Measurements from ENCODE around the gene KCNJ10.
"Not testable (repeated sequence)": the region's sequence is repeated elsewhere in the genome, so short reads cannot be mapped to it uniquely, and the experiment has no call there.

The KCNJ10 gene

GRCh38 chr1:160062230-160062532, 7.8 kb downstream of the KCNJ10 start:
- no peak for FAIRE-seq
- DNase-seq (ENCODE audit: low spot score): no peak

GRCh38 chr1:160061369-160062229, 8.4 kb downstream of the KCNJ10 start:
- DNase-seq (ENCODE audit: low spot score): no peak
- FAIRE-seq: no peak

GRCh38 chr1:160058087-160058486, 11.9 kb downstream of the KCNJ10 start:
- FAIRE-seq: no peak

GRCh38 chr1:160056648-160057169, 13.3 kb downstream of the KCNJ10 start:
- no peak for FAIRE-seq

More at GRCh38 chr1:160058087-160058486, 11.9 kb downstream of the KCNJ10 start:
- no peak for DNase-seq (ENCODE audit: low spot score)

GRCh38 chr1:160053548-160054365, 16.2 kb downstream of the KCNJ10 start:
- DNase-seq (ENCODE audit: low spot score): no peak
- FAIRE-seq: no peak

More at GRCh38 chr1:160056648-160057169, 13.3 kb downstream of the KCNJ10 start:
- no peak for DNase-seq (ENCODE audit: low spot score)

GRCh38 chr1:160052936-160053335, 17.0 kb downstream of the KCNJ10 start:
- no peak for DNase-seq (ENCODE audit: low spot score)
- FAIRE-seq: no peak

GRCh38 chr1:160050619-160051018, 19.3 kb downstream of the KCNJ10 start:
- DNase-seq (ENCODE audit: low spot score): no peak
- no peak for FAIRE-seq

GRCh38 chr1:160050182-160050581, 19.8 kb downstream of the KCNJ10 start:
- FAIRE-seq; DNase-seq (ENCODE audit: low spot score): not testable (repeated sequence)

- FAIRE-seq: no peak
- DNase-seq (ENCODE audit: low spot score): no peak
Observed at GRCh38 chr1:160049101-160049500, 20.9 kb downstream of the KCNJ10 start.

- DNase-seq (ENCODE audit: low spot score) (no peak), FAIRE-seq (no peak)
Observed at GRCh38 chr1:160048335-160048734, 21.6 kb downstream of the KCNJ10 start.

- no peak for DNase-seq (ENCODE audit: low spot score)
Observed at GRCh38 chr1:160047111-160047991, 22.6 kb downstream of the KCNJ10 start.

GRCh38 chr1:160046494-160047110, 23.4 kb downstream of the KCNJ10 start:
- DNase-seq (ENCODE audit: low spot score): no peak

More at GRCh38 chr1:160047111-160047991, 22.6 kb downstream of the KCNJ10 start:
- no peak for FAIRE-seq

GRCh38 chr1:160045653-160046052, 24.3 kb downstream of the KCNJ10 start:
- DNase-seq (ENCODE audit: low spot score) (no peak), FAIRE-seq (no peak)

More at GRCh38 chr1:160046494-160047110, 23.4 kb downstream of the KCNJ10 start:
- no peak for FAIRE-seq

GRCh38 chr1:160043543-160043942, 26.4 kb downstream of the KCNJ10 start:
- FAIRE-seq (no peak), DNase-seq (ENCODE audit: low spot score) (no peak)

GRCh38 chr1:160040476-160040875, 29.5 kb downstream of the KCNJ10 start:
- FAIRE-seq: no peak

GRCh38 chr1:160032165-160032820, 37.7 kb downstream of the KCNJ10 start:
- DNase-seq (ENCODE audit: low spot score) (peak; percentile 18), FAIRE-seq (no peak)

More at GRCh38 chr1:160040476-160040875, 29.5 kb downstream of the KCNJ10 start:
- DNase-seq (ENCODE audit: low spot score): no peak

- DNase-seq (ENCODE audit: low spot score) (peak; percentile 80), FAIRE-seq (peak; percentile 78)
Observed at GRCh38 chr1:160031365-160032164, 38.4 kb downstream of the KCNJ10 start, which contains the start of gene PIGM. PIGM (minus strand) TSS chr1:160031990; CDS start chr1:160031739, 251 bp downstream.

GRCh38 chr1:160030657-160031364, 39.1 kb downstream of the KCNJ10 start:
- FAIRE-seq: no peak
- no peak for DNase-seq (ENCODE audit: low spot score)

All from RCC 7860 (cell line).